Tibial artery (tissue), 4 donors: Measurements from ENCODE around the gene TGM3.
"Not testable (repeated sequence)": the region's sequence is repeated elsewhere in the genome, so short reads cannot be mapped to it uniquely, and the experiment has no call there.

Experiments
- DNase-seq, 2 donors: peaks; one replicate each; pipeline ENCODE4 v3.0.0-alpha.2; 2019
- H3K27ac ChIP-seq, 2 donors: fragments of 200-600 bp; sonication (generic) in 1 of 2; 1 replicate in 1 of 2; 2 replicates in 1 of 2; pipeline ENCODE4 v1.5.1; 2018 to 2019; ENCODE audit warnings: mild to moderate bottlenecking in 1 of 2
- H3K27me3 ChIP-seq, 2 donors: fragments of 200-600 bp; sonication (generic) in 1 of 2; one replicate each; pipeline versions ENCODE4 v1.5.1 to v1.6.0; 2016 to 2019
- H3K36me3 ChIP-seq, 3 donors: fragments of 200-600 bp; sonication (generic) in 2 of 3; one replicate each; pipeline ENCODE4 v1.5.1; 2016 to 2019; ENCODE audit warnings: mild to moderate bottlenecking in 2 of 3
- H3K4me1 ChIP-seq, 4 donors: fragments of 200-600 bp; sonication (generic) in 2 of 4; 1 replicate in 3 of 4; 2 replicates in 1 of 4; pipeline ENCODE4 v1.5.1; 2016 to 2019
- H3K4me3 ChIP-seq, 2 donors: fragments of 200-600 bp; sonication (generic) in 1 of 2; 1 replicate in 1 of 2; 2 replicates in 1 of 2; pipeline ENCODE4 v1.5.1; 2018 to 2019; ENCODE audit warnings: mild to moderate bottlenecking in 2 of 2
- H3K9me3 ChIP-seq, 3 donors: fragments of 200-600 bp; sonication (generic) in 1 of 3; one replicate each; pipeline ENCODE4 v1.5.1; 2016 to 2019
- CTCF ChIP-seq, 2 experiments: fragments of 200-600 bp in 1 of 2; fragments of 450-650 bp in 1 of 2; IDR thresholded peaks; one replicate each; pipeline ENCODE4 v1.5.1; 2017 to 2019; ENCODE audit warnings: antibody characterized with exemption in 2 of 2, mild to moderate bottlenecking in 1 of 2, moderate library complexity in 1 of 2
- intact Hi-C: fragments of 100-400 bp; cut with DNase I; formaldehyde crosslinking; loops from one replicate; pipeline ENCODE4 v1.15.0; 2023; ENCODE audit warnings: low total_unique reads

The TGM3 gene

DNA sequence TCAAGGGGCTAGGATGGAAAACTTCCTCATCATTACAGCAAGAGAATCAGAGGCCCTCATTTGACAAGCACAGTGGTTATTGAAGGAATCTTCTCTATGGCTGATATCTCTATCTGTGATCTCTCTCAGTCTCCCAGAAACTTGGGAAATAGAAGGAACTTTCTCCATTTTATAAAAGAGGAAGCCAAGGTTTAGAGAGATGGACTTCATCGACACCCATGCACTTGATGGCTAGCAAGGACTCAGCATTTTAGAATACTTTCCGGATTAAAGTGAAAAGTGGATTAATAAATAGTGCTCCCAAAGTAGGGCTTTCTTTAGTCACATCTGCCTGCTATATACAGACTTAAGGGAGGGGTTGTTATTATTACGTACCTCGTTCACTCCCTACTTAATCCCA, 34.2 kb upstream of the TGM3 start:
- H3K36me3 ChIP-seq = no peaks in the 10 kb centered on the region
- TF ChIP-seq CTCF (IDR thresholded peaks at IDR 0.05) = no peak
- no peak overlapping the region for H3K27ac ChIP-seq
- no peak overlapping the region for H3K4me3 ChIP-seq
- H3K9me3 ChIP-seq = no peaks in the 10 kb centered on the region
- H3K27me3 ChIP-seq = peaks cover 0 to 3% of the 10 kb centered on the region in 2 donors
- intact Hi-C loops = no loop called here
- no peak for DNase-seq
- no peaks in the 10 kb centered on the region for H3K4me1 ChIP-seq

GRCh38 chr20:2264118-2264517, 31.7 kb upstream of the TGM3 start:
- H3K4me1 ChIP-seq = no peaks in the 10 kb centered on the region
- no peak overlapping the region for H3K4me3 ChIP-seq
- no peak for DNase-seq
- TF ChIP-seq CTCF (IDR thresholded peaks at IDR 0.05) = no peak
- H3K27me3 ChIP-seq = no peaks in the 10 kb centered on the region
- no peak overlapping the region for H3K27ac ChIP-seq
- H3K9me3 ChIP-seq = no peaks in the 10 kb centered on the region
- H3K36me3 ChIP-seq = no peaks in the 10 kb centered on the region
- intact Hi-C loops = no loop called here

DNA sequence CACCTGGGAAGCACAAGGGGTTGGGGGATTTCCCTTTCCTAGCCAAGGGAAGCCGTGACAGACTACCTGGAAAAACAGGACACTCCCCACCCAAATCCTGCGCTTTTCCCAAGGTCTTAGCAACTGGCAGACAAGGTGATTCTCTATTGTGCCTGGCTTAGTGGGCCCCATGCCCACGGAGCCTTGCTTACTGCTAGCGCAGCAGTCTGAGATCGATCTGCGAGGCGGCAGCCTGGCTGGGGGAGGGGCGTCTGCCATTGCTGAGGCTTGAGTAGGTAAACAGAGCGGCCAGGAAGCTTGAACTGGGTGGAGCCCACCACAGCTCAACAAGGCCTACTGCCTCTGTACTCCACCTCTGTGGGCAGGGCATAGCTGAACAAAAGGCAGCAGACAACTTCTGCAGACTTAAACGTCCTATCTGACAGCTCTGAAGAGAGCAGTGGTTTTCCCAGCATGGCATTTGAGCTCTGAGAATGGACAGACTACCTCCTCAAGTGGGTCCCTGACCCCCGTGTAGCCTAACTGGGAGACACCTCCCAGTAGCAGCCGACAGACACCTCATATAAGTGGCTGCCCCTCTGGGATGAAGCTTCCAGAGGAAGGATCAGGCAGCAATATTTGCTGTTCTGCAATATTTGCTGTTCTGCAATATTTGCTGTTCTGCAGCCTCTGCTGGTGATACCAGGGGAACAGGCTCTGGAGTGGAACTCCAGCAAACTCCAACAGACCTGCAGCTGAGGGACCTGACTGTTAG, 31.0 kb upstream of the TGM3 start:
- intact Hi-C loops, DNase-seq, H3K4me1 ChIP-seq, H3K4me3 ChIP-seq, H3K36me3 ChIP-seq, H3K27me3 ChIP-seq, H3K27ac ChIP-seq, H3K9me3 ChIP-seq: not testable (repeated sequence)

DNA sequence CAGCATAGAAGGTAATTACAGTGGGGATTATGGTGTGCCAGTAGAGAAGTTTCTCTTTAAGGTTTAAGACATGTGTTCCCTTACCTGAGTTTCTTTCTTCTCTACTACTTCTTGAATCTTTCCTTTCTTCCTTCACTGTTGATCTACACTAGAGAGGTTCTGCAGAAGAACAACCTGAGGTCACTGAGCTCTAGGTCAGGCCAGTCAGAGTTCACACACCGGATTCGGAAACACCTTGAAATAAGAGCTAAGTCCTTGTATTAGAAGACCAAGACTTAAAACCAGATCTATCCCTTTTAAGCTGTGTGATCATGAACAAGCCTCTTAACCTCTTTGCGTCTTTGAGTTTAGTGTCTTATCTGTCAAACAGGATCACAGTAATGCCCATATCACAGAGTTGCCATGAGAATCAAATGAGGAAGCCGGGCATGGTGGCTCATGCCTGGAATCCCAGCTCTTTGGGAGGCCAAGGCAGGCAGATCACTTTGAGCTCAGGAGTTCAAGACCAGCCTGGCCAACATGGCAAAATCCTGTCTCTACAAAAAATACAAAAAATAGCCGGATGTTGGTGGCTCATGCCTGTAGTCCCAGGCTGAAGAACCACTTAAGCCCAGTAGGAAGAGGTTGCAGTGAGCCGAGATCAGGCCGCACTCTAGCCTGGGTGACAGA, 22.0 kb upstream of the TGM3 start:
- H3K27ac ChIP-seq = no peak overlapping the region
- H3K27me3 ChIP-seq = no peaks in the 10 kb centered on the region
- H3K4me3 ChIP-seq = no peak overlapping the region
- no peak for DNase-seq
- TF ChIP-seq CTCF (IDR thresholded peaks at IDR 0.05) = no peak
- no peaks in the 10 kb centered on the region for H3K36me3 ChIP-seq
- H3K9me3 ChIP-seq = no peaks in the 10 kb centered on the region
- intact Hi-C loops = no loop called here
- H3K4me1 ChIP-seq = no peaks in the 10 kb centered on the region

GRCh38 chr20:2276015-2276414, 19.8 kb upstream of the TGM3 start:
- intact Hi-C loops = no loop called here
- Histone ChIP-seq H3K27ac (no peak overlapping the region), H3K9me3 (no peaks in the 10 kb centered on the region), H3K36me3 (no peaks in the 10 kb centered on the region), H3K4me3 (no peak overlapping the region), H3K4me1 (no peaks in the 10 kb centered on the region), H3K27me3 (no peaks in the 10 kb centered on the region)
- no peak for TF ChIP-seq CTCF (IDR thresholded peaks at IDR 0.05)
- no peak for DNase-seq

DNA sequence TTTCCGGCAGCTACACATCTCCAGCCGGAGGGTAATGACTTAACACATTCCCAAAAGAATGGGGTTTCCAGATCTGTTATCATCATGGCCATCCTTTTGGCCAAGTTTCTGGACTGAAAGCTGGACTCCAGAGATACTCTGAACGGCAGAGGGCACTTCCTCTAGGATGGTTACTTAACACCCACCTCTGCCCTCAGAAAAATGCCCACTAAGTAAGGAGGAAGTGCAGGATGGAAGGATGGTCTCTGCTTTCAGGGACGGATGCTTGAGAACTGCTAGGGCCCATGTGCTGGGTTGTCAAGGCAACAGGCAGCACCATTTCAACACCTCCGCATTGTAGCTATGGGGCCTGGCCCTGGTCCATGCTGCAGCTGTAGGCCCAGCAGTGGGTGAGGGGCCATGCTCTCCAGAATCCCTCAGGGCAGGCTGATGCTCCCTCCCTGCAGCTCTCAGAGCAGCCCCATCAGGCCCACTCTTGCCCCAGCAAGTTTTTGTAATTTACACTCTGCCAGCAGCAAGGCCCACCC, 16.5 kb upstream of the TGM3 start:
- intact Hi-C loops = no loop called here
- Histone ChIP-seq H3K4me1 (no peaks in the 10 kb centered on the region), H3K4me3 (no peak overlapping the region), H3K27me3 (no peaks in the 10 kb centered on the region), H3K9me3 (no peaks in the 10 kb centered on the region), H3K27ac (no peak overlapping the region), H3K36me3 (no peaks in the 10 kb centered on the region)
- DNase-seq = no peak
- TF ChIP-seq CTCF (IDR thresholded peaks at IDR 0.05) = no peak
